DOHH2 (cell line): Measurements from ENCODE around the gene PCF11.

Experiments
- EZH2phosphoT487 ChIP-seq: fragments of 200-600 bp; sonication (generic); IDR thresholded peaks from 2 replicates; pipeline ENCODE4 v1.6.1; 2017; ENCODE audit warnings: borderline replicate concordance, mild to moderate bottlenecking, antibody characterized with exemption, low read length, moderate library complexity, mixed read lengths
- TF ChIP-seq, protein P1 (sequence below): fragments of 200-600 bp; sonication (generic); IDR thresholded peaks from one replicate; pipeline ENCODE4 v1.5.1; 2014; ENCODE audit warnings: antibody characterized with exemption, mild to moderate bottlenecking, low read depth, low read length; ENCODE audit not compliant: poor library complexity, severe bottlenecking

DNA sequence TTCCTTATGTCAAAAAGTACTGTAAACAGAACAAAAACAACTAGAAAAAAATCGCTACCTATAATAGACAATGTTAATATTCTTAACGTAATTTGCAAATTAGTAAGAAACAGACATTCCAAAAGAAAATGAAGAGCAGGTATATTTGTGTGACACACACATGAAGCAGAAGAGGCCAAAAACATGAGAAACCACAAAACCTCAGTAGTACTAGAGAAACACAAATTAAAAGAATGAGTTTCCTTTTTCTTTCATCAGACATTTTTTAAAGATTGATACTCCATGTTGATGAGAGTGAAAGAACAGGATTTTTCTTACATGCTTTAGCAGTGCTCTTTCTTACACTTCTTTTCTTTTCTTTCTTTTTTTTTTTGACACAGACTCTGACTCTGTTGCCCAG lies 34.2 kb upstream of the PCF11 start:
- TF ChIP-seq, protein P1, sequence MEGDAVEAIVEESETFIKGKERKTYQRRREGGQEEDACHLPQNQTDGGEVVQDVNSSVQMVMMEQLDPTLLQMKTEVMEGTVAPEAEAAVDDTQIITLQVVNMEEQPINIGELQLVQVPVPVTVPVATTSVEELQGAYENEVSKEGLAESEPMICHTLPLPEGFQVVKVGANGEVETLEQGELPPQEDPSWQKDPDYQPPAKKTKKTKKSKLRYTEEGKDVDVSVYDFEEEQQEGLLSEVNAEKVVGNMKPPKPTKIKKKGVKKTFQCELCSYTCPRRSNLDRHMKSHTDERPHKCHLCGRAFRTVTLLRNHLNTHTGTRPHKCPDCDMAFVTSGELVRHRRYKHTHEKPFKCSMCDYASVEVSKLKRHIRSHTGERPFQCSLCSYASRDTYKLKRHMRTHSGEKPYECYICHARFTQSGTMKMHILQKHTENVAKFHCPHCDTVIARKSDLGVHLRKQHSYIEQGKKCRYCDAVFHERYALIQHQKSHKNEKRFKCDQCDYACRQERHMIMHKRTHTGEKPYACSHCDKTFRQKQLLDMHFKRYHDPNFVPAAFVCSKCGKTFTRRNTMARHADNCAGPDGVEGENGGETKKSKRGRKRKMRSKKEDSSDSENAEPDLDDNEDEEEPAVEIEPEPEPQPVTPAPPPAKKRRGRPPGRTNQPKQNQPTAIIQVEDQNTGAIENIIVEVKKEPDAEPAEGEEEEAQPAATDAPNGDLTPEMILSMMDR: no peak
- TF ChIP-seq EZH2phosphoT487: no peak
